RWPE1 (cell line): ENCODE measurements around the gene TTC19.

Experiments
- CTCF ChIA-PET: fragments of 350-600 bp; sonication (Branson Sonifier 250); formaldehyde crosslinking; extraction: SDS; loops from one replicate; lab custom pipeline; 2021; lab: Yijun Ruan, JAX
- POLR2A ChIA-PET: fragments of 400-600 bp; formaldehyde crosslinking; extraction: SDS; loops from one replicate; lab custom pipeline; 2020; ENCODE audit warnings: antibody characterized with exemption; ENCODE audit not compliant: low non-redundant PET; lab: Yijun Ruan, JAX
- DNase-seq: peaks from one replicate; pipeline ENCODE4 v3.0.0; 2012; ENCODE audit warnings: low spot score
- H3K27ac ChIP-seq: fragments of 450-650 bp; 2 replicates; pipeline ENCODE4 v1.5.1; 2017
- TF ChIP-seq, protein P1 (sequence below): fragments of 450-650 bp; conservative IDR thresholded peaks from 2 replicates; pipeline ENCODE4 v1.5.1; 2017; ENCODE audit warnings: low read depth, mild to moderate bottlenecking

Gene TTC19

DNA sequence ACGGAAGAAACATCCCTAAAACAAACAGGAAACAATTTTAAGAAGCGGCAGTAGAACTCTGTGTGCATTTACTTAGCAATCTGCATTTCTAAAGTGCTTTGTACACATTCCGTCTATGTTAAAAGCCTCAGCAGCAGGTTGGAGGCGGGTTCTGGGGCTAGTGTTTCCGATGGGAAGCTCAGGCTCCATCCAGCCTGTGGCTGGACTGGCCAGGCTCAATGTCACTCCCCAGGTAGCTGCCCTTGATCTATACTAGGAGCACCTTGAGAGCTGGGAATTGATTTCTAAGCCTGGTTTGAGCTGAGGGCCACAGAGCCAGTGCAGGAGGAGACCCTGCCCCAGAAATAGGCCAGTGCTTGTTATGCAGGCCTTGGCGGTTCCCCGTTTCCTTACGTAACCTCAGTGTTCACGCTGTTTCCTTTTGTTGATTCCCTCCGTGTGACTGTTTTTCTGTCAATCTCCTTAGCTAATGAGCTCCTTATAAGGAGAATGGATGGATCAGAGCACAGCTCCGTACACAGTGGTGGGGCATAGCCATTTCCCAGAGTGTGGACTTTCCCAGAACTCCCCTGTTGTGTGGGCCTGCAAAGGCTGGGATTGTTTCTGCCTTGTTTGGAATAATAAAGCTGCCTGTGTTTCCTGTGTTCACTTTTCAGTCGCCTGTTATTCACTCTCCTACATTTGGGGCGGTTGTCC, 33.3 kb upstream of the TTC19 start:
- ChIA-PET CTCF (no interaction called here), POLR2A (no interaction called here)
- TF ChIP-seq, protein P1, sequence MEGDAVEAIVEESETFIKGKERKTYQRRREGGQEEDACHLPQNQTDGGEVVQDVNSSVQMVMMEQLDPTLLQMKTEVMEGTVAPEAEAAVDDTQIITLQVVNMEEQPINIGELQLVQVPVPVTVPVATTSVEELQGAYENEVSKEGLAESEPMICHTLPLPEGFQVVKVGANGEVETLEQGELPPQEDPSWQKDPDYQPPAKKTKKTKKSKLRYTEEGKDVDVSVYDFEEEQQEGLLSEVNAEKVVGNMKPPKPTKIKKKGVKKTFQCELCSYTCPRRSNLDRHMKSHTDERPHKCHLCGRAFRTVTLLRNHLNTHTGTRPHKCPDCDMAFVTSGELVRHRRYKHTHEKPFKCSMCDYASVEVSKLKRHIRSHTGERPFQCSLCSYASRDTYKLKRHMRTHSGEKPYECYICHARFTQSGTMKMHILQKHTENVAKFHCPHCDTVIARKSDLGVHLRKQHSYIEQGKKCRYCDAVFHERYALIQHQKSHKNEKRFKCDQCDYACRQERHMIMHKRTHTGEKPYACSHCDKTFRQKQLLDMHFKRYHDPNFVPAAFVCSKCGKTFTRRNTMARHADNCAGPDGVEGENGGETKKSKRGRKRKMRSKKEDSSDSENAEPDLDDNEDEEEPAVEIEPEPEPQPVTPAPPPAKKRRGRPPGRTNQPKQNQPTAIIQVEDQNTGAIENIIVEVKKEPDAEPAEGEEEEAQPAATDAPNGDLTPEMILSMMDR: no peak
- no peak for DNase-seq
- H3K27ac ChIP-seq: peak overlapping the region; percentile 59

DNA sequence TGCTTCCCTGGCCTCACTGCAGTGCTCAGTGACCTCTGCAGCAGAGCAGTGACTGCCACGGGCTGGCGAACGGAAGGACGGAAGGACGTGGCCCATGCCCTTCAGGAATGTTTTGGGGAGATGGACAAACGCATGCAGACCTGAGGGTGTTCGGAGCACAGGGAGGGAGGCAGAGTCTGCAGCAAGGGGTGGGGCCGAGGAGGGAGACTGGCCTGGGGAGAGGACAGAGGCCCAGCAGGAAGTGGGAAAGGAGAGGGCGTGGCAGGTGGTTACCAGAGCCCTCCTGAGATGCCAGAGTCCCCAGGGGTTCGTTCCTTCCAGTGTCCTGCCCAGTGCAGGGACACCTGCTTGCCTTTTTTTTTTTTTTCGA, 32.8 kb upstream of the TTC19 start:
- ChIA-PET CTCF (no interaction called here), POLR2A (no interaction called here)
- no peak for DNase-seq
- TF ChIP-seq, protein P1: no peak
- H3K27ac ChIP-seq: peak overlapping the region; percentile 59

DNA sequence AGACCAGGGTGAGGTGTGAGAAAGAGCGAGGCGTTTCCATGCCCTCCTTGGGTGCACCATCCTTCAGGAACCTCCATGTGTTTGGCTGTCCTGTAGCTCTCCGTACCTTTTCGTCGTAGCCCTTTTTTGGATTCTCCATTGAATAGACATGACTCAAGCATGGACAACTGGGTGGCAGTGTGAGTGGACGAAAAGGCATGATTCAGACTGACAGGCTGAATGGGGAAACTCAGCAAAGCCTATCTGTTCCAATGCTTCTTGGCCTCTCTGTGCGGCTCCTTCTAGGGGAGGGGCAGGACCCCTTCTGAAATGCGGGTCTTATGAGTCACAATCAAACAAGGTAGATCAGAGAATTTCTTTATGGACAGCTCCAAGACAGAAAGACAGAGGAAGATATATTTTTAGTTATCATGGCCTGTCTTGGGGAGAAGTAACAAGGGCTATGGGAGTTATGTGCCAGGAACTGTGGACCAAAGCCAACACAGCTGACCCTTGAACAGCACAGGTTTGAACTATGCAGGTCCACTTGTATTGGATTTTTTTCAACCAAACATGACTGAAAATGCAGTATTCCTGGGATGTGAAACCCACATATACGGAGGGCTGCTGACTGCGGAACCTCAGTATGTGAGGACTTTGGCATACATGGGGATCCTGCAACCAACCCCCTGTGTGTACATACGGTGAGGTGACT, 31.8 kb upstream of the TTC19 start:
- CTCF ChIA-PET: no interaction called here
- DNase-seq: no peak
- POLR2A ChIA-PET: no interaction called here
- TF ChIP-seq, protein P1: no peak
- H3K27ac ChIP-seq: peak overlapping the region; percentile 59

DNA sequence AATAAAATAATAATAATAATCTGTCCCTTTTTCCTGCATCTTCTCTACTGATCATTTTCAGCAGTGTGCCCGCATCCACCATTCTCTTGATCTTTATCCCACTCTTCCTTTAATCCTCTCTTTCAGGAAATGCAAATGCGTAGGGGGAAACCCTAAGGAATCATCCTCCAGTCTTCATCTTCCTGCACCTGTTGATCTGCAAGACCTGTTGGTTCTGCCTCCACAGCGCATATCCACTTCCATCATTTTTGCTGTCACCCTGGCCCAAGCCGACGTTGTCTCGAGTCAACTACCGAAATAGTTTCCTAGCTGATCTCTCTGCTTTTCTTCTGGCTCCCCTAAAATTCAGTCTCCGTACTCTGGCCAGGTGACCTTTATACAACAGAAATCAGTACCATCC, 30.2 kb upstream of the TTC19 start:
- DNase-seq: no peak
- ChIA-PET CTCF (no interaction called here), POLR2A (no interaction called here)
- H3K27ac ChIP-seq: peak overlapping the region; percentile 9; the same call in 1 of the 2 replicates
- TF ChIP-seq, protein P1: no peak

DNA sequence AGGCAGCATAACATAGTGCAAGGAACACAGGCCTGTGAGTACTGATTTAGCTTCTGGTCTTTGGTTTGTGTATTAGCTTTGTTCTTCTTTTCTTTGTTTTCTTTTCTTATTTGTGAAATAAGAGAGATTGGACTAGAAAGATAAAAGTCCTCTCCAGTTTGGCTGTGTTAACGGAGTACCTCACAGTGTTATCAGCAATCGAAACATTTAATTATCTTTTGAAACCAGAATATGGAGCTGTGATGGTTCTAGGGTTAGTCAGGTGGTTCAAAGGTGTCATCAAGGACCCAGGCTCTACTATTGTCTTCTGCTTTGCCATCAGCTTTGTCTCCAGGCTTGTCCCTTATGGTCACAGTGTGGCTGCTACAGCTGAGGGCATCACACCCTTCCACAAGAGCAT, 29.1 kb upstream of the TTC19 start:
- ChIA-PET POLR2A (no interaction called here), CTCF (no interaction called here)
- TF ChIP-seq, protein P1: no peak

DNA sequence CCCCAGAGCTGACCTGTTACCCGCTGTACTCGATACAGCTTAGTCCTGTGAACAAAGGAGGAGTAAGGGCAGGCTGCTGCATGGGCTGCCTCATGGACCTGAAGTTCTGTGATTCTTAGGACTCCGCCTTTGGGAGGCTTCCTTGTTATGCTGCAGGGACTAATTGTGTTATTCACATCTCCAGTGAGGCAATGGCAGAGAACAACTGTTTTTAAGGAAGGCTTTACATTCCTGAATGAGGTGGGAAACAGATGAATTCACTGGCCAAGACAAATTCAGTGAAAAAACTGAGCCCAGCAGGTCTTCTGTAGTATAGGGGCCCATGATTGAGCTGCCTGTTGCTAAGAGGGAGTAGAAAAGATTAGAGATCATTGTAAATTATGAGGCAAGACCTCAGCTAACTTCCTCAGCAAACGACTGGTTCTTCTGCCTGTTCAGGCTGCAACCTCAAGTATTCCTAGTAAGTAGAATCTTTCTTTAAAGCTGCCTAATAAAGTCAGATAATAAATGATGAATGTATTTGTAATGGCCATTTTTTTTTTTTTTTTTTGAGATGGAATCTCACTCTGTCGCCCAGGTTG, 28.4 kb upstream of the TTC19 start:
- CTCF ChIA-PET: interaction anchor here (0.7 kb wide), 1 partner anchor 120 kb away, joined by 5 read pairs; no protein-coding TSS in a partner anchor
- POLR2A ChIA-PET: no interaction called here

More for the DNA sequence above, 29.1 kb upstream of the TTC19 start:
- no peak for DNase-seq
- no peak overlapping the region for H3K27ac ChIP-seq

More for the DNA sequence above, 28.4 kb upstream of the TTC19 start:
- no peak overlapping the region for H3K27ac ChIP-seq
- TF ChIP-seq, protein P1: no peak
- DNase-seq: no peak
